Osteoblast (primary cell): ENCODE results near the gene NLRP11. TPM values are rescaled to one million over a fixed set of nuclear protein-coding genes. Genes with fewer than 3 reads are reported as not detected.
A peak's percentile ranks its signal among the peaks of the same experiment; 100 is the strongest.

Source experiments
- DNase-seq: peaks from one replicate; pipeline ENCODE4 v3.0.0; 2011; ENCODE audit warnings: low spot score, mixed read lengths; ENCODE audit not compliant: insufficient read length; ENCODE audit errors: missing footprints
- H2AFZ ChIP-seq: 2 replicates; pipeline ENCODE4 v1.6.0; 2011; ENCODE audit warnings: mild to moderate bottlenecking, low read length
- H3K27ac ChIP-seq: 2 replicates; pipeline ENCODE4 v1.5.1; 2011; ENCODE audit warnings: mild to moderate bottlenecking, low read depth, low read length, moderate library complexity
- H3K27me3 ChIP-seq: 2 replicates; pipeline ENCODE4 v1.6.0; 2012; ENCODE audit warnings: mild to moderate bottlenecking, control low read depth, inconsistent platforms, low read length, moderate library complexity; ENCODE audit not compliant: insufficient read depth
- H3K36me3 ChIP-seq: 2 replicates; pipeline ENCODE4 v1.5.1; 2011; ENCODE audit warnings: mild to moderate bottlenecking, low read length, control low read depth, moderate library complexity; ENCODE audit not compliant: insufficient read depth
- H3K4me1 ChIP-seq: 2 replicates; pipeline ENCODE4 v1.5.1; 2011; ENCODE audit warnings: mild to moderate bottlenecking, low read length, control low read depth, moderate library complexity; ENCODE audit not compliant: insufficient read depth
- H3K4me2 ChIP-seq: 2 replicates; pipeline ENCODE4 v1.6.0; 2011; ENCODE audit warnings: mild to moderate bottlenecking, low read length; ENCODE audit not compliant: insufficient read depth
- H3K4me3 ChIP-seq: fragments of 200-600 bp; sonication (generic); 3 replicates; pipeline ENCODE4 v1.5.1; 2012; ENCODE audit warnings: mild to moderate bottlenecking, low read length, inconsistent platforms; ENCODE audit not compliant: insufficient read depth
- H3K79me2 ChIP-seq: 2 replicates; pipeline ENCODE4 v1.6.0; 2012; ENCODE audit warnings: mild to moderate bottlenecking, low read length, control low read depth, inconsistent platforms; ENCODE audit not compliant: insufficient read depth
- H3K9me3 ChIP-seq: 2 replicates; pipeline ENCODE4 v1.5.1; 2011; ENCODE audit warnings: low read depth, low read length, control low read depth
- H4K20me1 ChIP-seq: 2 replicates; pipeline ENCODE4 v1.6.0; 2012; ENCODE audit warnings: mild to moderate bottlenecking, low read length, control low read depth; ENCODE audit not compliant: insufficient read depth
- total RNA-seq: library from RNA; depleted of rRNA; stranded (reverse); fragments of >200 nt; gene quantifications from 2 replicates; pipeline ENCODE4 v1.2.3, GENCODE V29; 2012
- TF ChIP-seq, protein P1 (sequence below): IDR thresholded peaks from 2 replicates; pipeline ENCODE4 v1.5.1; 2011; ENCODE audit warnings: mild to moderate bottlenecking, low read depth, low read length, moderate library complexity; ENCODE audit errors: extremely low read depth

Gene NLRP11
- total RNA-seq, 1 donor: not detected

DNA sequence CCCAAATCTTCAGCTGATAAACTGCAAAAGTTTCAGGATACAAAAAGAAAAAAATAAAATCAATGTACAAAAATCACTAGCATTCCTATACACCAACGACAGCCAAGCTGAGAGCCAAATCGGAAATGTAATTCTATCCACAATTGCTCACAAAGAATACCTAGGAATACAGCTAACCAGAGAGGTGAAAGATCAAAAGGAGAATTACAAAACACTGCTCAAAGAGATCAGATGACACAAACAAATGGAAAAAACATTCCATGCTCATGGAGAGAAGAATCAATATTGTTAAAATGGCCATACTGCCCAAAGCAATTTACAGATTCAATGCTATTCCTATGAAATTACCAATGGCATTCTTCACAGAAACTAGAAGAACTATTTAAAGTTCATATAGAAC is 29.5 kb downstream of the NLRP11 start:
- Histone ChIP-seq H3K79me2 (no peaks in the 10 kb centered on the region), H3K4me1 (no peaks in the 10 kb centered on the region), H3K36me3 (no peaks in the 10 kb centered on the region), H2AFZ (no peak overlapping the region), H3K4me2 (no peak overlapping the region), H3K27me3 (no peaks in the 10 kb centered on the region), H3K27ac (no peak overlapping the region), H3K4me3 (no peak overlapping the region), H4K20me1 (no peaks in the 10 kb centered on the region), H3K9me3 (no peaks in the 10 kb centered on the region)
- no peak for DNase-seq
- TF ChIP-seq, protein P1, sequence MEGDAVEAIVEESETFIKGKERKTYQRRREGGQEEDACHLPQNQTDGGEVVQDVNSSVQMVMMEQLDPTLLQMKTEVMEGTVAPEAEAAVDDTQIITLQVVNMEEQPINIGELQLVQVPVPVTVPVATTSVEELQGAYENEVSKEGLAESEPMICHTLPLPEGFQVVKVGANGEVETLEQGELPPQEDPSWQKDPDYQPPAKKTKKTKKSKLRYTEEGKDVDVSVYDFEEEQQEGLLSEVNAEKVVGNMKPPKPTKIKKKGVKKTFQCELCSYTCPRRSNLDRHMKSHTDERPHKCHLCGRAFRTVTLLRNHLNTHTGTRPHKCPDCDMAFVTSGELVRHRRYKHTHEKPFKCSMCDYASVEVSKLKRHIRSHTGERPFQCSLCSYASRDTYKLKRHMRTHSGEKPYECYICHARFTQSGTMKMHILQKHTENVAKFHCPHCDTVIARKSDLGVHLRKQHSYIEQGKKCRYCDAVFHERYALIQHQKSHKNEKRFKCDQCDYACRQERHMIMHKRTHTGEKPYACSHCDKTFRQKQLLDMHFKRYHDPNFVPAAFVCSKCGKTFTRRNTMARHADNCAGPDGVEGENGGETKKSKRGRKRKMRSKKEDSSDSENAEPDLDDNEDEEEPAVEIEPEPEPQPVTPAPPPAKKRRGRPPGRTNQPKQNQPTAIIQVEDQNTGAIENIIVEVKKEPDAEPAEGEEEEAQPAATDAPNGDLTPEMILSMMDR: no peak

DNA sequence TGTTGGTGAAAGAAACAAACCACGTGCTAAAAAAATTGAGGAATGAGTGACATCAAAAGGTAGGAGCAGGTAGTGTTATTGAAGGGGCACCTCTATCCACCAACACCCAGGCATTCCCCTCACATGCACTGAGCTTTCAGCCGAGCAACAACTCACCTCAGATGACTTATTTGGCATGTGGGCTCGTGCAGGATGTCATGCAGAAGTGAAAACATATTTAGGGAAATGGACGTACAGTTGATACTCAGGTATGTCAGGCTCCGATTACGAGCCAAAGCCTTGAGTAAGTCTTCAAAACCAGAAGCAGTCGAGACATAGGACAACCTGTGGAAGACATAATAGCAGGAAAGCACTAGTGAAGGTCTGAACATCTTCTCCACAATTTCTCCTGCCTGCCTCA is 30.4 kb downstream of the NLRP11 start:
- DNase-seq: no peak
- TF ChIP-seq, protein P1: no peak

DNA sequence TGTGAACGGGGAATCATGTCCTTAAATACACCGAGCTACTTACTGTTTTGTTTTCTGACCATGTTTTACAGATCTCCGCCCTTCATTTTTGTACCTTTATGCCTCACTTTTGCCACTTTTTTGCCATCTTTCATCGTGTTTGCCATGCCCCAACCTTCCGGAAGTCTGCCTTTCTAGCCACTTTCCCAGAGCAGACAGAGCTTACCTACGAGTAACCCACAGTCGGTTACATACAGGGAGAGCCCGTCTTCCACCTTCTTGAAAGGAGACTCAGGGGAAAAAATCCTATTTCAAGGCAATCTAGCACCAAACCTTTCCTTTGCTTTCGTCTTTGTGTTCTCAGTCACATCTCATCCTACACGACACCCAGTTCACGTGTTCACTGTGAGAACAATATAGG is 36.8 kb downstream of the NLRP11 start:
- H3K4me2 ChIP-seq: no peak overlapping the region
- no peaks in the 10 kb centered on the region for H3K9me3 ChIP-seq
- H2AFZ ChIP-seq: no peak overlapping the region
- H3K4me3 ChIP-seq: no peak overlapping the region
- no peaks in the 10 kb centered on the region for H3K27me3 ChIP-seq
- no peaks in the 10 kb centered on the region for H4K20me1 ChIP-seq
- DNase-seq: peak; percentile 74
- no peaks in the 10 kb centered on the region for H3K36me3 ChIP-seq
- TF ChIP-seq, protein P1: no peak
- no peaks in the 10 kb centered on the region for H3K79me2 ChIP-seq
- no peak overlapping the region for H3K27ac ChIP-seq
- no peaks in the 10 kb centered on the region for H3K4me1 ChIP-seq

More for the DNA sequence above, 30.4 kb downstream of the NLRP11 start:
- no peaks in the 10 kb centered on the region for H4K20me1 ChIP-seq
- H3K4me2 ChIP-seq: no peak overlapping the region
- H3K79me2 ChIP-seq: no peaks in the 10 kb centered on the region
- H3K9me3 ChIP-seq: no peaks in the 10 kb centered on the region
- no peaks in the 10 kb centered on the region for H3K36me3 ChIP-seq
- no peak overlapping the region for H3K27ac ChIP-seq
- no peak overlapping the region for H2AFZ ChIP-seq
- H3K27me3 ChIP-seq: no peaks in the 10 kb centered on the region
- H3K4me1 ChIP-seq: no peaks in the 10 kb centered on the region
- H3K4me3 ChIP-seq: no peak overlapping the region

DNA sequence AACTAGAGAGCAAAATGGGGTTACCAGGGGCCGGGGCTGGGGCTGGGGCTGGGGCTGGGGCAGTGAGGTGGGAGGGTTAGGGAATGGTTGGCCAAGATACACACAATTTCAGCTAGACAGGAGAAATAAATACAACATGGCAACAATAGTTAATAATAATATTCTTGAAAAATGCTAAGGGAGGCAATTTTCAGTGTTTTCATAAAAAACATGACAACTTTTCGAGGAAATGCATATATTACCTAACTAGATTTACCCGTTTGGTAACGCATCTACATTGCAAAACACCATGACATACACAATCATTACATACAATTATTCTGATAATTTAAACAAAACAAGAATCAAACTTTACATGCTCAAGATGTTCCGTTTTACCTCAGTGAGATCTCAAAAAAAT is 50.7 kb downstream of the NLRP11 start:
- no peaks in the 10 kb centered on the region for H4K20me1 ChIP-seq
- H3K79me2 ChIP-seq: no peaks in the 10 kb centered on the region
- H3K4me2 ChIP-seq: no peak overlapping the region
- H3K9me3 ChIP-seq: no peaks in the 10 kb centered on the region
- H3K27ac ChIP-seq: no peak overlapping the region
- H3K4me1 ChIP-seq: no peaks in the 10 kb centered on the region
- no peak overlapping the region for H2AFZ ChIP-seq
- no peak overlapping the region for H3K4me3 ChIP-seq
- no peak for DNase-seq
- TF ChIP-seq, protein P1: no peak
- H3K27me3 ChIP-seq: no peaks in the 10 kb centered on the region
- no peaks in the 10 kb centered on the region for H3K36me3 ChIP-seq
